GM19043 (cell line): ENCODE measurements around the gene PPIG.
"Not testable (repeated sequence)": the region's sequence is repeated elsewhere in the genome, so short reads cannot be mapped to it uniquely, and the experiment has no call there.

Experiments
- ATAC-seq: cut with Tn5 transposase; IDR thresholded peaks from one replicate; pipeline ENCODE4 v1.9.1; 2021; ENCODE audit warnings: low read depth; ENCODE audit not compliant: unreplicated experiment

Gene PPIG

GRCh38 chr2:169584005-169584877 is at the start of gene PPIG:
TSS of gene PPIG (plus strand) at chr2:169584351. CDS start at chr2:169604042, 19,691 bp downstream.
- peak; percentile 86 for ATAC-seq

DNA sequence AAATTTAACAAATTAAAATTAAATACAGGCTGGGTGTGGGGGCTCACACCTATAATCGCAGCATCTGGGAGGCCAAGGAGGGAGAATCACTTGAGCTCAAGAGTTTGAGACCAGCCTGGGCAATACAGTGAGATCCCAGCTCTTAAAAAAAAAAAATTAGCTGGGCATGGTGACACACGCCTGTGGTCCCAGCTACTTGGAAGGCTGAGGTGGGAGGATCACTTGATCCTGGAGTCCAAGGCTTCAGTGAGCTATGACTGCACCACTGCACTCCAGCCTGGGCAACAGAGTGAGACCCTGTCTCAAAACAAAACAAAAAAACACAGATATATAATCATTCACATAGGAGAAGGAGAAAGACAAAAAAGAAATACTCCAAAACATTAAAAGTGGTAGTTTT is 44.7 kb upstream of the PPIG start:
- ATAC-seq, result not testable (repeated sequence)

DNA sequence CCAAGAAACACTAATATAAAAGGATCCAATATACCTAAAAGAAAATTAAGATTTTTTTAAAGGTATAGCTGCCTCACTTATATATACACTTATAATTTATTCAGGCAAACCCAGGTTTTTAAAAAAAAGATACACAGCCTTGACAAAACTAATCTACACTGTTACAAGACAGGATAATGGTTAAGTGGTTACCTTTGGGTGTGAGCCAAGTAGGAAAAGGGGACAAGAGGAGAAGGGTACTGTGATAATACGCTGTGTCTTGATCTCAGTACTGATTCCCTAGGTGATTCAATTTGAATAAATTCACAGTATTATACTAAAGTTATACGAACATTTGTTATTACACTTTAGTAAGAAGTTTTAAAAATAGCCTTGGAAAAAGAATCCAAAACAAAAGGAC is 44.0 kb upstream of the PPIG start:
- no peak for ATAC-seq

- no peak for ATAC-seq
These were observed 41.7 kb upstream of the PPIG start for GRCh38 chr2:169542433-169542832.

DNA sequence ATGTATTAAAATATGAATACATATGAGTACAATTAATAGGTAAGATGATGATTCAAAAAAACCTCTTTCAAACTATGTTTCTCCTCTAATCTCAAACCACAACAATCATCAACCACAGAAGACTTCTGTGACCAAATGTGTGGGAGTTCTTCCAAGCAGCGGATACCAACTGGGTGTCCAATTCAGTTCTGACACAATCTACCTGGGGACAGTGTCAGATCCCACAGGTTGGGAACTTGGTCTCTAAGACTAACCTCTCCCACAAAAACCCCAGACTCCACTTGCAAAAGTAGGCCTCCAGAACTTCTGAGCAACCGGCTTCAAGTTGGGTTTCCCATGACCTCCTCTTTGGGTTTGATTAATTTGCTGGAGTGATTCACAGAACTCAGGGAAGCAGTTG is 37.4 kb upstream of the PPIG start:
- no peak for ATAC-seq

- ATAC-seq, result no peak
These were observed 22.8 kb upstream of the PPIG start for GRCh38 chr2:169561364-169561763.

GRCh38 chr2:169562084-169562483 is 22.1 kb upstream of the PPIG start:
- ATAC-seq, result not testable (repeated sequence)

- no peak for ATAC-seq
These were observed 21.6 kb upstream of the PPIG start for GRCh38 chr2:169562519-169562918.

GRCh38 chr2:169565686-169566085 is 18.5 kb upstream of the PPIG start:
- no peak for ATAC-seq

DNA sequence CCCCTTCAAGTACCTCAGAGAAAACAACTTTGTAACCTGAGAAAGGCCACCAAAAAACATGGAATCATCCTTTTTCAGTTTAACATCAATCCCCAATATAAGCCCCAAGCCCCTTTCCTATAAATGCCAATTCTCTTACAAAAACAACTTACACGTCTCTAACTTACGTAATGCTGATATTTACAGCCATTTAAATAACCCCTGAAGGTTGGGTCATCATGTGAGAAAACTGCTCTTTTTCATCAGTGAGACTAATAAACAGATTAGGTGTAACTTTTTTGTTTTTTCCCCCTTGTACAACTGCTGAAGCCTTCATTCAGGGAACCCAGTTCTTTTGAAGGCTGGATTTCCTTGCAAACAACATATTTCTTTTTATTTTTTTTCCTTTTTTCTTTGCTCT is 14.2 kb upstream of the PPIG start:
- ATAC-seq, result no peak

DNA sequence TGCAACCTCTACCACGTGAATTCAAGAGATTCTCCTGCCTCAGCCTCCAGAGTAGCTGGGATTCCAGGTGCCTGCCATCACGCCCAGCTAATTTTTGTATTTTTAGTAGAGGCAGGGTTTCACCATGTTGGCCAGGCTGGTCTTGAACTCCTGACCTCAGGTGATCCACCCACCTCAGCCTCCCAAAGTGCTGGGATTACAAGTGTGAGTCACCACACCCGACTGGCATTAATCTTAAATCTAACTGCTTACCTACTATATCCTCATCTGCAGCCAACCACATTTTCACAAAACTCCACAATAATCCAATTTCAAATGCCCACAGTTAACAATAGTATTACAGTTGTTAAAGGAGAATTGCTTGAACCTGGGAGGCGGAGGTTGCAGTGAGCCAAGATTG is 13.4 kb upstream of the PPIG start:
- ATAC-seq, result not testable (repeated sequence)

- ATAC-seq, result no peak
These were observed 12.6 kb upstream of the PPIG start for GRCh38 chr2:169571571-169571970.

- no peak for ATAC-seq
These were observed 12.0 kb upstream of the PPIG start for GRCh38 chr2:169572189-169572588.

- ATAC-seq, result no peak
These were observed 11.4 kb upstream of the PPIG start for GRCh38 chr2:169572821-169573159.

DNA sequence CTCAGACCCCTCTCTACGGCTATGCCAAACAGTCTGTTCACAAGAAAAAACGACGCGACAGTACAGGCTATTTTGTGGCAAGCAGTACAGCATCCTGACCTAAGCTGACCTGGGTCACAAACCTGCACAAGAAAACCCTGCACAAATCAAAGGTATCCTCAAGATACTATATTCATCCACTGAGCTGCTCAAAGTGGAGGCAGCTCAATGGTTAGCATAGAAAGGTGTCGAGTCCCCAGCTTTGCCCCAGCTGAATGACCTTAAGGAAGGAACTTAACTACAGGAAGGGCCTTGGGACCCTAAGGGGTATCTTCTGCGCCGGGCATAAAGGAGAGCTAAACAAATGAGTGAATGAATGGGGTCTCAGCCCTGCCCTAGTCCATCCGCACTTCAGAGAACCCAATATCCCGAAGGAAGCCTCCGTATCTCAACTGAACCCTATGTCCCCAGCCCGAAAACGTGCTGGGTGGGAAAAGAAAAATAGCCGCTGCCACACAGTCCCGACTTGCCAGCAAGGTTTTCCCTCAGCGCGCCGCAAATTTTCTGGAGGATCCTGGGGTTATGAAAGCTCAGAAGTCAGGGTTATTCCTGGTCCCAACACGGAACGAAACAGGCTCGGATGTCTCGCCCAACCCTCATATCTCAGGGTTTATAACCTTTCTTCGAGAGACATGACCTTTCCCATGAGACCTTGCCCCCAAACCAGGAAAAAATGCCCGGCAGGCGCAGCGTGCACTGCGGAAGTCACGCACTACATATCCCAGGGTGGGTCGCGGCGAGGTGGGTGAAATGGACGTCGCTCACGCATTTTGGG is 10.8 kb upstream of the PPIG start, which contains the start of gene FASTKD1:
TSS of gene FASTKD1 (minus strand) at position 706 of the 814 bp plus-strand sequence. CDS start 1,836 bp downstream, outside the sequence.
- ATAC-seq, result peak; percentile 100

- ATAC-seq, result no peak
These were observed 10.2 kb upstream of the PPIG start for GRCh38 chr2:169573974-169574299.

DNA sequence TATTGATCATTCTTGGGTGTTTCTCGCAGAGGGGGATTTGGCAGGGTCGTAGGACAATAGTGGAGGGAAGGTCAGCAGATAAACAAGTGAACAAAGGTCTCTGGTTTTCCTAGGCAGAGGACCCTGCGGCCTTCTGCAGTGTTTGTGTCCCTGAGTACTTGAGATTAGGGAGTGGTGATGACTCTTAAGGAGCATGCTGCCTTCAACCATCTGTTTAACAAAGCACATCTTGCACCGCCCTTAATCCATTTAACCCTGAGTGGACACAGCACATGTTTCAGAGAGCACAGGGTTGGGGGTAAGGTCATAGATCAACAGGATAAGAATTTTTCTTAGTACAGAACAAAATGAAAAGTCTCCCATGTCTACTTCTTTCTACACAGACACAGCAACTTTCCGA is 9.6 kb upstream of the PPIG start:
- ATAC-seq, result not testable (repeated sequence)

GRCh38 chr2:169575264-169575663 is 8.9 kb upstream of the PPIG start:
- not testable (repeated sequence) for ATAC-seq

GRCh38 chr2:169579044-169579443 is 5.1 kb upstream of the PPIG start:
- ATAC-seq, result no peak

DNA sequence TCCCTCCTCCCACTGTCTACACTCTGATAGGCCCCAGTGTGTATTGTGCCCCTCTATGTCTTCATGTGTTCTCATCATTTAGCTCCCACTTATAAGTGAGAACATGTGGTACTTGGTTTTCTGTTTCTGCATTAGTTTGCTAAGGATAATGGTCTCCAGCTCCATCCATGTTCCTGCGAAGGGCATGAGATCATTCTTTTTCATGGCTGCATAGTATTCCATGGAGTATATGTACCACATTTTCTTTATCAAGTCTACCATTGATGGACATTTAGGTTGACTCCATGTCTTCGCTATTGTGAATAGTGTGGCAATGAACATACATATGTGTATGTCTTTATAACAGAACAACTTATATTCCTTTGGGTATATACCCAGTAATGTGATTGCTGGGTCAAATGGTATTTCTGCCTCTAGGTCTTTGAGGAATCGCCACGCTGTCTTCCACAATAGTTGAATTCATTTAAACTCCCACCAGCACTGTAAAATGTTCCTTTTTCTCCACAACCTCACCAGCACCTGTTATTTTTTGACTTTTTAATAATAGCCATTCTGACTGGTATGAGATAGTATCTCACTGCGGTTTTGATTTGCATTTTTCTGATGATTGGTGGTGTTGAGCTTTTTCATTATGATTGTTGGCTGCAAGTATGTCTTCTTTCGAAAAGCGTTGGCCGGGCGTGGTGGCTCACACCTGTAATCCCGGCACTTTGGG is 1.4 kb upstream of the PPIG start:
- ATAC-seq, result not testable (repeated sequence)

DNA sequence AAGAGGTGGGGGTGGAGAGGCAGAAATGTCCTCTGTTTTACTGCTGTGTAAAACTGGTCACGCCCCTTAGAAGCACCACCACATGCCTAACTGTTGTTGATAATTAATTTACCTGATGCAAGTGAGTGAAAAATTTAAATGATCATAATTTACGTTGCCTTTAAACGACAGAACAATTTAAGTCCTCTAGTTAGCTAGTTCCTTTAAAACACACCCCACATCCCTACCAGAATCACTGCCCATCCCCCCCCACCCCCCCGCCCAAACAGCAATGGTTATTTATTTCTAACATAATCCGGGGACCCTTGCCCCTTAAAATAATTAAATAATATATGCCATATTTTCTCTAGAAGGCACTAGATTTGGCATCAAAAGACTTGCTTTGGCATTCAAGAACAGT is 633 bp upstream of the PPIG start:
- no peak for ATAC-seq
